ENCODE measurements around the gene GUK1.

DNA sequence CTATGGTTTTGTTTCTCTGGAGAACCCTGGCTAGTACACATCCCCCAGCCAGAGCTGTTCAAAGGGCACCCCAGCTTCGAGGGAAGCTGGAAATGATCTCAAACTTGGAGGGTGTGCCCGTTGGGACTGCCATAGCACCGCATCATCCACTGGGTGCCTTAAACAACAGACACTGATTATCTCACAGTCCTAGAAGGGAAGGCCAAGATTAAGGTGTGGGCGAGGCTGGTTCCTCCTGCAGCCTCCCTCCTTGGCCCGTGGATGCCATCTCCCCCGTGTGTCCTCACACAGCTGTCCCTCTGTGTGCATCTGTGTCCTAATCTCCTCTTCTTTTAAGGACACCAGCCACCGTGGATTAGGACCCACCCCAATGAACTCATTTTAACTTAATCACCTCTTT lies 21.3 kb downstream of the GUK1 start:
- TF ChIP-seq EZH2 (IDR thresholded peaks at IDR 0.05; ENCODE audit: insufficient read depth, poor library complexity, severe bottlenecking) = no peak
- no peak for TF ChIP-seq EZH2phosphoT487 (IDR thresholded peaks at IDR 0.05; ENCODE audit: insufficient read depth, low read depth)

Measured in GM23248 (cell line).